Measurements from ENCODE around the gene GFOD2.

GFOD2 gene

GRCh38 chr16:67762385-67762784, 43.3 kb upstream of the GFOD2 start:
- ChIA-PET CTCF (interaction anchor here (0.6 to 1.4 kb wide), 2 partner anchors 11 to 54 kb away, joined by 3 read pairs; no protein-coding TSS in a partner anchor), POLR2A (no interaction called here)
- peaks cover 0 to 17% of the 10 kb centered on the region in 2 experiments; a peak in 2 of 3 replicates for H3K36me3 ChIP-seq (ENCODE audit: control insufficient read depth in 2 of 2, insufficient read depth in 1 of 2, low read length in 2 of 2)
- H3K4me1 ChIP-seq (ENCODE audit: control insufficient read depth, insufficient read depth, low read length), result no peaks in the 10 kb centered on the region
- no peak for TF ChIP-seq ZNF341 (tag by site-specific recombination; IDR thresholded peaks at IDR 0.05; ENCODE audit: low read depth)
- peak; percentile 45; the same call in 1 of the 2 replicates for TF ChIP-seq ZNF449 (tag by site-specific recombination; IDR thresholded peaks at IDR 0.05)
- no peaks in the 10 kb centered on the region for H3K9me3 ChIP-seq (ENCODE audit: control insufficient read depth, insufficient read depth, low read depth, low read length)
- no peak overlapping the region for H3K4me3 ChIP-seq (ENCODE audit: low read depth, low read length)
- H3K27ac ChIP-seq (ENCODE audit: extremely low read depth, low read depth, low read length), result no peak overlapping the region

- Histone ChIP-seq H3K4me1 (ENCODE audit: control insufficient read depth, insufficient read depth, low read length) (no peaks in the 10 kb centered on the region), H3K4me3 (ENCODE audit: low read depth, low read length) (no peak overlapping the region), H3K27ac (ENCODE audit: extremely low read depth, low read depth, low read length) (no peak overlapping the region), H3K9me3 (ENCODE audit: control insufficient read depth, insufficient read depth, low read depth, low read length) (no peaks in the 10 kb centered on the region), H3K36me3 (ENCODE audit: control insufficient read depth in 2 of 2, insufficient read depth in 1 of 2, low read length in 2 of 2) (peaks cover 0 to 17% of the 10 kb centered on the region in 2 experiments; a peak in 2 of 3 replicates)
- ChIA-PET CTCF (interaction anchor here (1.4 kb wide), 1 partner anchor 55 kb away, joined by 3 read pairs; no protein-coding TSS in a partner anchor), POLR2A (no interaction called here)
- TF ChIP-seq GLI2 (tag by site-specific recombination; IDR thresholded peaks at IDR 0.05; ENCODE audit: borderline replicate concordance, low read depth), result no peak
- no peak for TF ChIP-seq GLI4 (tag by site-specific recombination; IDR thresholded peaks at IDR 0.05)
- peak; percentile 96 for TF ChIP-seq ZNF121 (tag by site-specific recombination; IDR thresholded peaks at IDR 0.05)
- TF ChIP-seq ZNF560 (tag by site-specific recombination; IDR thresholded peaks at IDR 0.05; ENCODE audit: borderline replicate concordance), result no peak
- no peak for TF ChIP-seq ZBTB44 (tag by site-specific recombination; IDR thresholded peaks at IDR 0.05)
- TF ChIP-seq ZNF596 (tag by site-specific recombination; IDR thresholded peaks at IDR 0.05), result no peak
These were observed 42.8 kb upstream of the GFOD2 start for GRCh38 chr16:67761924-67762323.

GRCh38 chr16:67760956-67761230, 41.8 kb upstream of the GFOD2 start:
- Histone ChIP-seq H3K27ac (ENCODE audit: extremely low read depth, low read depth, low read length) (no peak overlapping the region), H3K9me3 (ENCODE audit: control insufficient read depth, insufficient read depth, low read depth, low read length) (no peaks in the 10 kb centered on the region), H3K4me1 (ENCODE audit: control insufficient read depth, insufficient read depth, low read length) (no peaks in the 10 kb centered on the region), H3K36me3 (ENCODE audit: control insufficient read depth in 2 of 2, insufficient read depth in 1 of 2, low read length in 2 of 2) (peaks cover 0 to 17% of the 10 kb centered on the region in 2 experiments; a peak in 2 of 3 replicates), H3K4me3 (ENCODE audit: low read depth, low read length) (no peak overlapping the region)
- ChIA-PET POLR2A (no interaction called here), CTCF (interaction anchor here (1.1 to 1.2 kb wide), 2 partner anchors 8 to 55 kb away, joined by 3 to 7 read pairs; no protein-coding TSS in a partner anchor)
- TF ChIP-seq ZNF521 (tag by site-specific recombination; IDR thresholded peaks at IDR 0.05) (no peak), ZNF660 (tag by site-specific recombination; IDR thresholded peaks at IDR 0.05) (no peak), OVOL3 (tag by site-specific recombination; IDR thresholded peaks at IDR 0.05) (no peak), PRDM1 (tag by site-specific recombination; IDR thresholded peaks at IDR 0.05) (no peak), EGR2 (tag by site-specific recombination; IDR thresholded peaks at IDR 0.05; ENCODE audit: low read depth) (no peak), ZNF211 (tag by site-specific recombination; IDR thresholded peaks at IDR 0.05; ENCODE audit: low read depth) (no peak), HOXC10 (CRISPR knock-in tag; IDR thresholded peaks at IDR 0.05) (no peak), CTCF (tag by site-specific recombination; IDR thresholded peaks at IDR 0.05) (no peak), ZNF223 (tag by site-specific recombination; IDR thresholded peaks at IDR 0.05) (no peak), ZNF416 (tag by site-specific recombination; IDR thresholded peaks at IDR 0.05) (no peak), ZNF404 (tag by site-specific recombination; IDR thresholded peaks at IDR 0.05) (no peak), TSHZ1 (tag by site-specific recombination; IDR thresholded peaks at IDR 0.05; ENCODE audit: borderline replicate concordance) (no peak), ZNF155 (tag by site-specific recombination; IDR thresholded peaks at IDR 0.05) (no peak)

All from HEK293 (cell line).